ENCODE measurements around the gene TMEM225B.

GRCh38 chr7:99622596-99622995 is 24.5 kb downstream of the TMEM225B start:
- TF ChIP-seq CTCF (IDR thresholded peaks at IDR 0.05; ENCODE audit: low read depth, low read length, poor library complexity, severe bottlenecking) (no peak), EZH2phosphoT487 (IDR thresholded peaks at IDR 0.05; ENCODE audit: borderline replicate concordance, low read length) (no peak)

Data from DOHH2 (cell line).